AG04449 (cell line): ENCODE measurements around the gene IQGAP2.

Experiments used
- CTCF ChIA-PET: fragments of 350-600 bp; formaldehyde crosslinking; extraction: SDS; loops from one replicate; lab custom pipeline; 2021; ENCODE audit warnings: antibody characterized with exemption; lab: Yijun Ruan, JAX
- POLR2A ChIA-PET: fragments of 400-600, 350-600 bp; formaldehyde crosslinking; extraction: SDS; loops from one replicate; lab custom pipeline; 2020; ENCODE audit warnings: antibody characterized with exemption, inconsistent platforms; lab: Yijun Ruan, JAX
- DNase-seq: peaks from one replicate; pipeline ENCODE4 v3.0.0-alpha.2; 2010; ENCODE audit warnings: low read depth, low spot score
- H3K4me3 ChIP-seq: 2 replicates; pipeline ENCODE4 v1.5.1; 2011; ENCODE audit warnings: low read depth, mild to moderate bottlenecking, control low read depth, low read length
- TF ChIP-seq, protein P1 (sequence below): IDR thresholded peaks from one replicate; pipeline ENCODE4 v1.5.1; 2011; ENCODE audit warnings: mild to moderate bottlenecking, moderate library complexity, low read length, control low read depth, inconsistent platforms; ENCODE audit not compliant: insufficient read depth; ENCODE audit errors: missing control alignments

The IQGAP2 gene

GRCh38 chr5:76582230-76583162, 179.4 kb downstream of the IQGAP2 start:
- POLR2A ChIA-PET = no interaction called here
- CTCF ChIA-PET = interaction anchor here (0.9 to 2.7 kb wide), 12 partner anchors 9 to 407 kb away, joined by 3 to 19 read pairs (median 5); no protein-coding TSS in a partner anchor
- no peak overlapping the region for H3K4me3 ChIP-seq
- no peak for DNase-seq
- TF ChIP-seq, protein P1, sequence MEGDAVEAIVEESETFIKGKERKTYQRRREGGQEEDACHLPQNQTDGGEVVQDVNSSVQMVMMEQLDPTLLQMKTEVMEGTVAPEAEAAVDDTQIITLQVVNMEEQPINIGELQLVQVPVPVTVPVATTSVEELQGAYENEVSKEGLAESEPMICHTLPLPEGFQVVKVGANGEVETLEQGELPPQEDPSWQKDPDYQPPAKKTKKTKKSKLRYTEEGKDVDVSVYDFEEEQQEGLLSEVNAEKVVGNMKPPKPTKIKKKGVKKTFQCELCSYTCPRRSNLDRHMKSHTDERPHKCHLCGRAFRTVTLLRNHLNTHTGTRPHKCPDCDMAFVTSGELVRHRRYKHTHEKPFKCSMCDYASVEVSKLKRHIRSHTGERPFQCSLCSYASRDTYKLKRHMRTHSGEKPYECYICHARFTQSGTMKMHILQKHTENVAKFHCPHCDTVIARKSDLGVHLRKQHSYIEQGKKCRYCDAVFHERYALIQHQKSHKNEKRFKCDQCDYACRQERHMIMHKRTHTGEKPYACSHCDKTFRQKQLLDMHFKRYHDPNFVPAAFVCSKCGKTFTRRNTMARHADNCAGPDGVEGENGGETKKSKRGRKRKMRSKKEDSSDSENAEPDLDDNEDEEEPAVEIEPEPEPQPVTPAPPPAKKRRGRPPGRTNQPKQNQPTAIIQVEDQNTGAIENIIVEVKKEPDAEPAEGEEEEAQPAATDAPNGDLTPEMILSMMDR = no peak

DNA sequence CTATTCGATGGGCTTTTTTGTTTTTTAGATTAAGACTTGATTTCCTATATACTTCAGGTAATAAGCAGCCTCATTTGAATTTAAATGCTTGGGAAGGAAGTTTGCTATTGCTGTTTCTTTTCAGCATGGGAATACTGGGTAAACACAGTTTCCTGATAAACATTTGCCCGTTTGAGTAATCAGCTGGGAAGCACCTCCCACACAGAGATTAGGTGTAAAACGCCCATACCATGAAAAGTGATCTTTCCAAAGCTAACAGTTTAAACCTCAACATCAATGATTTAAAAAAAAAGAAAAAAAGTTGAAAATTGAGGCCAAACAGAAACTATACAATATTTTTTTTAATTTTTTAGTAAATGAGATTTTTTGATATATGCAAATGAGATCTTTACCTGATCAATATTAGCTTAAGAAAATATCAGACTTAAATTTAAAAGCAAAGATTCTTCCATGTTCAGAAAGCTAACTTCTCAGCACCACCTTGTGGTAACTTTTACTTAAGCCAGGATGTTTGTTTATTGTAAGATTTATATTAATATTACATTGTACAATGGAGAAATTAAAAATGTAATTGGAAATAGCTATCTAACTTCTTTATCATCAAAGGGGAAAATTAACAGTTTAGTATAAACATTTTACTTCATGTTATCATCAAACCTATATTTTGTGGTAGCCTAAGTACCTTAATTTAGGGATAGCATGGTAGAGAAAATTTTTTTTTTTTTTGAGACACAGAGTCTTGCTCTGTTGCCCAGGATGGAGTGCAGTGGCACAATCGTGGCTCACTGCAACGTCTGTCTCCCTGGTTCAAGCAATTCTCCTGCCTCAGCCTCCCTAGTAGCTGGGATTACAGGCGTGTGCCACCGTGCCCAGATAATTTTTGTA, 180.3 kb downstream of the IQGAP2 start:
- no peak overlapping the region for H3K4me3 ChIP-seq
- TF ChIP-seq, protein P1 = peak; percentile 15
- ChIA-PET CTCF (interaction anchor here (0.9 to 2.7 kb wide), 14 partner anchors 8 to 408 kb away, joined by 3 to 19 read pairs (median 4); no protein-coding TSS in a partner anchor), POLR2A (no interaction called here)
- no peak for DNase-seq

- POLR2A ChIA-PET = no interaction called here
- CTCF ChIA-PET = interaction anchor here (0.7 to 3.5 kb wide), 3 partner anchors 14 to 189 kb away, joined by 3 to 22 read pairs (median 3); no protein-coding TSS in a partner anchor
- TF ChIP-seq, protein P1 = no peak
- no peak overlapping the region for H3K4me3 ChIP-seq
- DNase-seq = no peak
Observed at GRCh38 chr5:76585783-76586217, 182.7 kb downstream of the IQGAP2 start.

DNA sequence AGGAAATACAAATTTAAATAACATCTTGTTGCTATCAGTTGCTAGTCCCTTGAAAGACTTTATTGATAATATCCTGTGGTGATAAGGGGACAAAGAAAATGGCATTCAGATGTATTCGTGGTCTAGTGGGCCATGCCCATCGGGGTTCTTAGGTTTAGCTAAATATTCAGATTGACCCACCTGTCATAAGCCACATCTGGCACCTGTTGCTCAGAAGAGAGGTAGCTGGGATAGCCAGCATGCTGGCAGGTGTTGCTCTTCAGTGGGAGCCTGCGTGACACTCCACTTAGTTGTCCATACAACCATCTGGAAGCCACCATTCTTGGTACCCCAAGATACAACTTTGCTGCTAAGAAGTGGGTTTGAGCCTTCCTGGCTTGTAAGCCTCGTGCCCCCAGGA, 183.4 kb downstream of the IQGAP2 start:
- H3K4me3 ChIP-seq = no peak overlapping the region
- ChIA-PET CTCF (interaction anchor here (1.2 to 3.5 kb wide), 3 partner anchors 9 to 188 kb away, joined by 3 to 22 read pairs (median 3); no protein-coding TSS in a partner anchor), POLR2A (no interaction called here)
- TF ChIP-seq, protein P1 = no peak
- no peak for DNase-seq

- TF ChIP-seq, protein P1 = no peak
- ChIA-PET CTCF (no interaction called here), POLR2A (no interaction called here)
- no peak overlapping the region for H3K4me3 ChIP-seq
- DNase-seq = no peak
Observed at GRCh38 chr5:76590027-76590426, 186.9 kb downstream of the IQGAP2 start.

GRCh38 chr5:76591366-76591765, 188.3 kb downstream of the IQGAP2 start:
- no peak overlapping the region for H3K4me3 ChIP-seq
- POLR2A ChIA-PET = no interaction called here
- TF ChIP-seq, protein P1 = no peak
- CTCF ChIA-PET = interaction anchor here (1.0 to 1.5 kb wide), 4 partner anchors 8 to 185 kb away, joined by 3 to 8 read pairs (median 4); no protein-coding TSS in a partner anchor
- DNase-seq = no peak
